Activated naive CD4-positive, alpha-beta T cell treated with anti-CD3 and anti-CD28 coated beads for 36 hours (primary cell): ENCODE results near the gene DGKB. TPM values are rescaled to one million over a fixed set of nuclear protein-coding genes. Genes with fewer than 3 reads are reported as not detected.

ENCODE experiments used
- CTCF ChIA-PET: fragments of 350-600 bp; sonication (Branson Sonifier 250); formaldehyde crosslinking; loops from one replicate; lab custom pipeline; 2021; ENCODE audit warnings: antibody characterized with exemption; lab: Charles Lee
- DNase-seq: peaks from one replicate; pipeline ENCODE4 v3.0.0-alpha.2; 2020
- H3K27ac Mint-ChIP-seq: one replicate; pipeline ENCODE4 v1.8.0; 2021; ENCODE audit warnings: mild to moderate bottlenecking, mixed read lengths
- H3K27me3 Mint-ChIP-seq: one replicate; pipeline ENCODE4 v1.8.0; 2021; ENCODE audit warnings: low read depth, mixed read lengths
- H3K36me3 Mint-ChIP-seq: one replicate; pipeline ENCODE4 v1.8.0; 2021; ENCODE audit warnings: low read depth, mixed read lengths
- H3K4me1 Mint-ChIP-seq: one replicate; pipeline ENCODE4 v1.8.0; 2021; ENCODE audit warnings: low read depth, mixed read lengths
- H3K4me3 Mint-ChIP-seq: one replicate; pipeline ENCODE4 v1.8.0; 2021; ENCODE audit warnings: mild to moderate bottlenecking, moderate library complexity, mixed read lengths
- H3K9me3 Mint-ChIP-seq: one replicate; pipeline ENCODE4 v1.8.0; 2021; ENCODE audit warnings: mixed read lengths
- intact Hi-C: fragments of 100-400 bp; cut with micrococcal nuclease; formaldehyde crosslinking; loops from one replicate; pipeline ENCODE4 v1.15.1; 2023
- total RNA-seq, 2 experiments: library from RNA; stranded (reverse); gene quantifications; one replicate each; pipeline ENCODE4 v1.2.3, GENCODE V29; 2021

Gene DGKB
- total RNA-seq, 2 experiments from 2014 or later = not detected

DNA sequence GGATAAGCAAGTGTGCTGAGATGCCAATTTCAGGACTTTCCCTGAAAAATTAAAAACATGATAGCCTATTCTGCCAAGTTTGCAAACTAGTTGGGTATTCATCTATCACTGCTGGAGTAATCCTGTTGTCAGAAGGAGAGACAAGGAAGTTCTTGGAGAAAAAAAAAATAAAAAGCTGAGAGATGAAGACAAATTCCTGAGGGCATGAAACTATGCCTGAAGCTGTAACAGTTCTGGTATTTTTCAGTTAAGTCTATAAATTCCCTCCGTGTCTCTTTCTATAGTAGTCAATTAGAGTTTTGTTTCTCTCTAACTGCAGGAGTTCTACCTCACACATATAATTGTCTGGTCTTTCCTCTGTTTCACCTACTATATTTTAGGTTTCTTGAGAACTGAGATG, 95.7 kb downstream of the DGKB start:
- CTCF ChIA-PET = no interaction called here
- no peaks in the 10 kb centered on the region for H3K4me1 Mint-ChIP-seq
- intact Hi-C loops = no loop called here
- no peak overlapping the region for H3K4me3 Mint-ChIP-seq
- H3K9me3 Mint-ChIP-seq = no peaks in the 10 kb centered on the region
- H3K36me3 Mint-ChIP-seq = no peaks in the 10 kb centered on the region
- H3K27me3 Mint-ChIP-seq = no peaks in the 10 kb centered on the region
- DNase-seq = no peak
- no peak overlapping the region for H3K27ac Mint-ChIP-seq

DNA sequence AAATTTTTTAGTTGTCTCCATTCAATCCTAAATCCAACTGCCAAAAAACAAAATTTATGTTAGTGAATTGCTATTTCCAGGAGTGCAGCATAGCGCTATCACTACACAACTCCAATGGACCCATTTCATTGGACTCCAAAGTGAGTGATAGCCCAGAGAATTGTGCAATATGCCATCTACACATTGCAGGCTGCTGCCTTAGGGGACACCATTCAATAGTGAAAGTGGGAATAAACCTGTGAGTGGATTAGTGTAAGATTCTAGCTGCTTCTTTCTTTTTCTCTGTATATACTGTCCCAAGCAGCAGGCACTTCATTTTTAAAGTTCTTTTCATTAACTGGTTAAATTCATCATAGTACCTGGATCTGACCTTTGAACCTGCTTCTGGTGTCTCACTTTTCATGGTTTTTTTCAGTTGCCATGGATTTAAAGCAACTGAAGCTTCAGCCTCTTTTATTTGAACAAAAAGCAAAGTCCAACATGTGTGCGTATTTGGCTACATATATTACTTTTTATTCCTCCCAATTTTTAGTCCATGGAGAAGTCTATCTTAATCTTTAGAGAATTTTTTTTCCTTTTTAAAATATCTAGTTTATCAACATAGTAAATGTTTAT, 97.3 kb downstream of the DGKB start:
- no peaks in the 10 kb centered on the region for H3K36me3 Mint-ChIP-seq
- DNase-seq = no peak
- H3K9me3 Mint-ChIP-seq = no peaks in the 10 kb centered on the region
- CTCF ChIA-PET = no interaction called here
- intact Hi-C loops = no loop called here
- H3K27me3 Mint-ChIP-seq = no peaks in the 10 kb centered on the region
- no peak overlapping the region for H3K27ac Mint-ChIP-seq
- no peak overlapping the region for H3K4me3 Mint-ChIP-seq
- H3K4me1 Mint-ChIP-seq = no peaks in the 10 kb centered on the region

DNA sequence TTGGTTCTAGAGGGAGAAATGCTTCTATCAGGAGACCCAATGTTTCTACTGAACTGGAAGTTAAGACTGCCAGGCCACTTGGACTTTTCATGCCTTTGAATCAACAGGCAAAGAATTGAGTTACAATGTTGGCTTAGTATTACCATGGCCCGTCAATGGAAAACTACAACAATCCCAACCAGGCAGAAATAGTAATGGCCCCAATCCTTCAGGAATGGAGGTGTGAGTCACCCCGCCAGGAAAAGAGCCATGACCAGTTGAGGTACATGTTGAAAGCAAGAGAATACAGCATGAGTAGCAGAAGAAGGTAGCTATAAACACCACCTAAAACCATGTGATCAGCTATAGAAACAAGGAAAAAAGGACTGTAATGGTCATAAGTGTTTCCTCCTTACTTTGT, 101.9 kb downstream of the DGKB start:
- no peak for DNase-seq
- Mint-ChIP-seq H3K36me3 (no peaks in the 10 kb centered on the region), H3K4me1 (no peaks in the 10 kb centered on the region), H3K27ac (no peak overlapping the region), H3K4me3 (no peak overlapping the region), H3K27me3 (no peaks in the 10 kb centered on the region), H3K9me3 (no peaks in the 10 kb centered on the region)
- CTCF ChIA-PET = no interaction called here
- intact Hi-C loops = no loop called here

DNA sequence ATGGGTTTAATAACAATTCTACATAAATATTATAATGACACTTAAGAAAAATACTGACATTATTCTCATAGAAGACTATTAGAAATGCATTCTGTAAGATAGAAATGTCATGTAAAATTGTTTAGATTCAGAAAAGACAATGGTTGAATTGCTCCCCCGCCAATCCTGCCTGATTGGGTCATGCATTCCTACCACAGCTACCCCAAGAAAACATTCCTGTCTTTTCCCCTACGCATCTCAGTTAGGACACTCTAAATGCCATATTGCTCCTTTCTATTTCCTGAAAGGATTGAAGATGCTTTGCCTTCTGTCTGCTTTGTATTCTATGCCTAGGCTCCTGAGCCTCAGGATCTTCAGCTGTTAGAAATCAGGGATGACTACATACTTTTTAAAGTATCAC, 109.4 kb downstream of the DGKB start:
- no peaks in the 10 kb centered on the region for H3K4me1 Mint-ChIP-seq
- H3K36me3 Mint-ChIP-seq = no peaks in the 10 kb centered on the region
- DNase-seq = no peak
- peaks cover 2% of the 10 kb centered on the region for H3K9me3 Mint-ChIP-seq
- H3K27ac Mint-ChIP-seq = no peak overlapping the region
- CTCF ChIA-PET = no interaction called here
- intact Hi-C loops = no loop called here
- no peak overlapping the region for H3K4me3 Mint-ChIP-seq
- no peaks in the 10 kb centered on the region for H3K27me3 Mint-ChIP-seq

DNA sequence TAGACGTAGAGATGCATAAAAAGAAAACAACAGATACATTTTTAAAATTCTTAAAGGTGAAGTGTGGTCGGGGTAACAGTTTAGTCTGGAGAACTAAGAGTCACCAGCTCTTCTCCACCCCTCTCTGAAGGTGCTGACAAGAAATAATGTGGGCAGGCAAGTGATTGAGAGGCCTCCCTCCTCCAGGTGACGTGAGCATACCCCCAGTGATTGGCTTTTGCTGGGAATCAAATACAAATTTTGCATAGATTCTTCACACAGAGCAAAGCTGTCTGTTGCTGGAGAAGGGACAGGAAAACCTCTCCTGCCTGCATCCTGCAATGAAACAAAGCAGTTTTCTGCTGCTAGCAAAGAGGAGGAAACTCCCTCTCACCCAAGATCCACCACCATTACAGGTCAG, 115.0 kb downstream of the DGKB start:
- no peak overlapping the region for H3K27ac Mint-ChIP-seq
- intact Hi-C loops = no loop called here
- no peaks in the 10 kb centered on the region for H3K4me1 Mint-ChIP-seq
- peaks cover 2% of the 10 kb centered on the region for H3K9me3 Mint-ChIP-seq
- CTCF ChIA-PET = no interaction called here
- no peaks in the 10 kb centered on the region for H3K27me3 Mint-ChIP-seq
- H3K4me3 Mint-ChIP-seq = no peak overlapping the region
- H3K36me3 Mint-ChIP-seq = no peaks in the 10 kb centered on the region
- DNase-seq = no peak

DNA sequence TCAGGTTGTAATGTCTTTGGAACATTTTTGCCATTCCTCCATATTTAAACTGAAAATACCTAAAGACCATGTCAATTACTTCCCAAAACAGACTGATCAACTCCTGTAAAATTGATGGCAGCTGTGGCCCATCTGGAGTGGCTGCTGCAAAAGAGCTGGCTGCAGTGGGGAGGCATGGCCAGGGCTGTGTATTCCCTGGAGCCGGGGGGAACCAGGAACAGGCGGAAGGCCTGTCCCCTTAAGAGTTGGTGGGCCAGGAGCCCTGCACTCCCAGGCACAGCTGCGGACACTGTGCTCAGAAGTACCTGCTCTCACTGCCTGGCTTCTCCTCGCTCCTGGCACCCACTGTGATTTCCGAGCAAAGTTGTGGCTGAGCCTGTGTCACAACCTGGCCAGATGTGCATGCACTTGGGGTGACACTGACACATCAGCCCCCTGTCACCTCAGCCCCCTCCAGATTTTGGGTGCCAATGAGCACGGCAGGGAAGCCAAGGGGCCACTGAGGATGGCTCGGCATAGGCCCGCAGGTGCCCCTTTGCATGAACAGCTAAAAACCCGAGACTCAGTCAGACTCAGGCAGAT, 116.1 kb downstream of the DGKB start:
- no peak for DNase-seq
- Mint-ChIP-seq H3K4me1 (no peaks in the 10 kb centered on the region), H3K9me3 (peaks cover under 1% of the 10 kb centered on the region), H3K4me3 (no peak overlapping the region), H3K27me3 (no peaks in the 10 kb centered on the region), H3K36me3 (no peaks in the 10 kb centered on the region), H3K27ac (no peak overlapping the region)
- CTCF ChIA-PET = no interaction called here
- intact Hi-C loops = no loop called here

DNA sequence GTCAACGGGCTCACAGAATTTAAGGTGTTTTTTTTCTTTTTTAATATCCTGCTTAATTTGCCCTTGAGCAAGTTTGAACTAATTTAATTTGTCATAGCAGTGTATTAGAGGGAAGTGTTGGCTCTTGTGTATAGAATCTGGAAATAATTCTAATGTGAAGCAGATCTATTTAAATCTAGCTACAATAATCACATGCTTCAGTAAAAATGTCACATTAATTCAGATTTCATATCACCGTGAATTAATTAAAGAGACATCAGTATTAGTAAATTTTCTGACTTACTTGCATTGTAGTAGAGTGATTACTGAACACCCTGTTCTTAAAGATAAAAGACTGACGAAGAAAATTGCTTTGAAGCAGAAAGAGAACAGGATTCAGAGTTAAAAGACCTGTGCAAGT, 124.7 kb downstream of the DGKB start:
- Mint-ChIP-seq H3K4me1 (no peaks in the 10 kb centered on the region), H3K27me3 (no peaks in the 10 kb centered on the region), H3K4me3 (no peak overlapping the region), H3K36me3 (no peaks in the 10 kb centered on the region), H3K27ac (no peak overlapping the region), H3K9me3 (peaks cover 18% of the 10 kb centered on the region)
- DNase-seq = no peak
- CTCF ChIA-PET = no interaction called here
- intact Hi-C loops = no loop called here

DNA sequence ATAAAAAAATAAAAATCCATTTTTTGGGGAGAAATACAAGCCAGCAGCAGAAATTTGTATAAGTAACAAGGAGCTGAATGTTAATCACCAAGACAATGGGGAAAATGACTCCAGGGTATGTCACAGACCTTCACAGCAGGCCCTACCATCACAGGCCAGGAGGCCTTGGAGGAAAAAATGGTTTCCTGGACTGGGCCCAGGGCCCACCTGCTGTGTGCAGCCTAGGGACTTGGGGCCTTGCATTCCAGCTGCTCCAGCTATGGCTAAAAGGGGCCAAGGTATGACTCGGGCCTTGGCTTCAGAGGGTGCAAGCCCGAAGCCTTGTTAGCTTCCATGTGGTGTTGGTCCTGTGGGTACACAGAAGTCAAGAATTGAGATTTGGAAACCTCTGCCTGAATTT, 126.3 kb downstream of the DGKB start:
- intact Hi-C loops = no loop called here
- H3K9me3 Mint-ChIP-seq = peaks cover 19% of the 10 kb centered on the region

DNA sequence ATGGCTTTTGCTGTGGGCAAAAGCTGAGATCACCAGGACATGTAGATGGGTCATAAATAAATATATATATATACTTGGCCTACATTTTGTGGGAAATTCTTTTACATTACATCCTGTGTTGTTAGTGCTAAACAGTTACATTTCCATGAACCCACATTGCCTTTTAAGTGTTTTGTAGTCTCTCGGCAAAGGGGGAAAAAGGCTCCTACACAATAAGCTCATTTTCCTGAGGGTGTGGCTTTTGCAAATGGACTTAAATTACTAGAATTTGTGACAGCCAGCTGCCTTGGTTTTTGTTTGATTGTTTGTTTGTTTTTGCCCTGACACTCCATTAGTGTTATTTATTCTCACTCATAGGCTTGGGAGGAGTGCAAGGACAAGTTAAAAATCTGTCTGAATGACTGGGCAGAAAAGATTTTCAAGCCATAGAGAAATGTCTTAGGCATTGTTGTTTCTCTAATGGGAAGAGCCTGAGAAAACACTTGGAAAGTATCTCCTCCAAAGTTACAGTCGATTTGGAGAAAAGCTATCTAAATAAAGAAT, 128.8 kb downstream of the DGKB start:
- intact Hi-C loops = no loop called here
- no peak for DNase-seq
- no peak overlapping the region for H3K4me3 Mint-ChIP-seq
- no peak overlapping the region for H3K27ac Mint-ChIP-seq
- CTCF ChIA-PET = no interaction called here
- no peaks in the 10 kb centered on the region for H3K4me1 Mint-ChIP-seq
- H3K9me3 Mint-ChIP-seq = peaks cover 19% of the 10 kb centered on the region
- no peaks in the 10 kb centered on the region for H3K27me3 Mint-ChIP-seq
- H3K36me3 Mint-ChIP-seq = no peaks in the 10 kb centered on the region

More for the DNA sequence above, 126.3 kb downstream of the DGKB start:
- no peak overlapping the region for H3K27ac Mint-ChIP-seq
- no peak for DNase-seq
- CTCF ChIA-PET = no interaction called here
- H3K36me3 Mint-ChIP-seq = no peaks in the 10 kb centered on the region
- no peaks in the 10 kb centered on the region for H3K27me3 Mint-ChIP-seq
- H3K4me1 Mint-ChIP-seq = no peaks in the 10 kb centered on the region
- no peak overlapping the region for H3K4me3 Mint-ChIP-seq

DNA sequence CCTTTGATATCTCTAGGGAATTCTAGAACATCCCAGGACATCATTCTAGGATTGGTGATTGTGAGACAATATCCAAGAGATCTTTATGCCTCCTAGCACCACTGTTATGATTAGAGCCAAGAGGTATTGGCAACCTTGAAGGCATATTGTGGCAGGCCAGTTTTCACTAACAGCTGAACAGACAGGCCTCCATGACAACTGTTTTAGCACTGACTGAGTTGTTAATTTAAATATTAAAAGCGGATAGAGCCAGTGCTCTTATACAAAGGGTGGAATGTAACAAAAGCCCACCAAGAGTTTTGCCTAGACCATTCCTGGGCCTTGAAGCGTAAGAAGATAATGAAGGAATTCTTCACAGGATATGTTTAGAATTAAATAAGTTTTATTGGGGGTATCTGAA, 131.9 kb downstream of the DGKB start:
- Mint-ChIP-seq H3K36me3 (no peaks in the 10 kb centered on the region), H3K27ac (no peak overlapping the region), H3K4me3 (no peak overlapping the region), H3K9me3 (peaks cover 7% of the 10 kb centered on the region), H3K27me3 (no peaks in the 10 kb centered on the region), H3K4me1 (no peaks in the 10 kb centered on the region)
- CTCF ChIA-PET = no interaction called here
- intact Hi-C loops = no loop called here
- no peak for DNase-seq

DNA sequence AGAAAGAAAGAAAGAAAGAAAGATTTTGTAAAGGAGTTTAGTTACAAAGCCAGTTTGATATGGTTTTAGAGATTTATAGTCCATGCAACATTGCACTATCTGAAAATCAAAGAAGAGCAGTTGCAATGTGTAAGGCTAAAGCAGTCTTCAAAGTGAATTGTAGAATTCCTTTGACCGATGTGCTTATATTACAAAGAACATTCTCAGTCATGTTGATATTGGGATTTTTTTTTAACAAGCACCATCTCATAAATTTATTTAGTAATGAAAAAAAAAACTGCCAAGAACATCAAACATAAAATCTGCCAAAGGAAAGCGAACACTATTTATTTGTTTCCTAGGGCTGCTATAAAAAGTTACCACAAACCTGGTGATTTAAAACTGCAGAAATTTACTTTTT, 133.3 kb downstream of the DGKB start:
- Mint-ChIP-seq H3K9me3 (peaks cover 4% of the 10 kb centered on the region), H3K4me1 (no peaks in the 10 kb centered on the region), H3K27ac (no peak overlapping the region), H3K36me3 (no peaks in the 10 kb centered on the region), H3K27me3 (no peaks in the 10 kb centered on the region), H3K4me3 (no peak overlapping the region)
- CTCF ChIA-PET = no interaction called here
- no peak for DNase-seq
- intact Hi-C loops = no loop called here

DNA sequence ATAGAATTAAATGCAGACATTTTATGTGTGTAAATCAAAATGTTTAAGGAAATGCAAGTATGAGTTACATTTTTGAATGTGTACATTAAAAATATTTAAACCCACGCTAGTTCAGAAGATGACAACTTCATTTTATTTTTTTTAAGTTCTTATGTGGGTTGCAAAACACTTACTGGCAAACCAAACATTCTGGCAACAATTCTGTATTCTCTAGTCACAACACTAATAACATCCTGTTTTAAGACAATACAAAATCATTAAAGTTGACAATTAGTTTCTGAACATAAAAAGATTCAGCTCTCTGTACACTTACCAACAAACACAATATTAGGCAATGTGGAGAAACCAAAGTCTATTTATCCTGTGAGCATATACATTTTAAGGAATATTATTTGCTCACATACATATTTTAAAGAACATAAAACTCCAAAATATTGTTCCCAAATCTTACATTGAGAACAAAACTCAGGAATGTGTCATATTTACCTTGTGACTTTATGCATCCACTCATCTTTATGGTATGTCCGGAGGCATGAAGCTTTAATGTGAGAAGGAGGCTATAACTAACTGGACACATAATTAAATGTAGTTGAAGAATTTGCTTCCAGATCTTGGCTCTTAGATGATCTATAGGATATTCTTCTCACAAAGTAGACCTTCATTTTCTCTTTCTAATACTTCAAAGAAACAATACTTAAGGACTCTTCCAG, 134.7 kb downstream of the DGKB start:
- no peak overlapping the region for H3K27ac Mint-ChIP-seq
- H3K9me3 Mint-ChIP-seq = peaks cover 3% of the 10 kb centered on the region
- H3K27me3 Mint-ChIP-seq = no peaks in the 10 kb centered on the region
- no peaks in the 10 kb centered on the region for H3K4me1 Mint-ChIP-seq
- intact Hi-C loops = no loop called here
- CTCF ChIA-PET = no interaction called here
- no peak overlapping the region for H3K4me3 Mint-ChIP-seq
- DNase-seq = no peak
- H3K36me3 Mint-ChIP-seq = no peaks in the 10 kb centered on the region

DNA sequence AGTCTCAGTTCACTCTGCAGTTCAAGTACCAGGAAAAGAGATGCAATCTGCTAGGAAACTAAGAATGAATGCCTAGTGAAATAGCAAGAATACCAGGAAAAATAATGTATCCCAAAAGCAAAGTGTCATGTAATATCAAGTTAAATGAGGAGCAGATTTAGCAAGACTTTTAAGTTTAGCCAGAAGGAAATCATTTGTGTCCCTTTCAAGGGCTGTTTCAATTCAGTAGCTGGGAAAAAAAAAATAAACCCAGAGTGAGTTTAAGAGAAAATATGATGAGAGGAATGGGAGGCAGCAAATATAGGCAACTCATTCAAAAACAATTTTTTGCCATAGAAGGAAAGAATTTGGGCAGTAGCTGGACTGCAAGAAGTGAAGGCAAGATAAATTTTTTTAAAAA, 135.8 kb downstream of the DGKB start:
- Mint-ChIP-seq H3K36me3 (no peaks in the 10 kb centered on the region), H3K27ac (no peak overlapping the region), H3K9me3 (peaks cover 2% of the 10 kb centered on the region), H3K4me3 (no peak overlapping the region), H3K27me3 (no peaks in the 10 kb centered on the region), H3K4me1 (no peaks in the 10 kb centered on the region)
- intact Hi-C loops = no loop called here
- no peak for DNase-seq
- CTCF ChIA-PET = no interaction called here
